NOMO-1 treated with dmso at 0.1 percent for 144 hours (cell line): ENCODE measurements around the gene LIF.
A peak's percentile ranks its signal among the peaks of the same experiment; 100 is the strongest.

ENCODE experiments used
- DNase-seq: peaks from one replicate; lab custom pipeline; 2025; ENCODE audit not compliant: unreplicated experiment; lab: John Stamatoyannopoulos, UW

LIF gene

DNA sequence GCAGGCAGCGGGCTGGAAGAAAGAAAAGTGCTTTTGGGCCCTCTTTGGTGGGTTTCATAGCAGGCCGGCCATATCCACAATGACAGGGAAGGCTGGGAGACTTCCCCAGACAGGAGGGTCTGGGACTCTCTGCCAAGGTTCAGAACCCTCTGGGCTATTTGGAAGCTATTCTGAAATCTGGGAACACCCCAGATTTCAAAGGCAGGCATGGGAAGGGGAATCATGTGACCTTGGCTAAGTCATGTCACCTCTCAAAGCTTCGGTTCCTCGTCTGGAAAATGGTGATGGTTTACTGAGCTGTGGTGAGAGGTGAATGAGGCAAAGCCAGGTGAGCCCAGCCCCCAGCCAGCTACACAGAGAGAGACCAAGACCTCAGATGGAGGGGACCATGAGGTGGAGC, 38.1 kb upstream of the LIF start:
- DNase-seq = no peak

- DNase-seq = no peak
Measured at GRCh38 chr22:30284172-30284571, 37.6 kb upstream of the LIF start.

- DNase-seq = no peak
Measured at GRCh38 chr22:30283342-30283741, 36.8 kb upstream of the LIF start.

DNA sequence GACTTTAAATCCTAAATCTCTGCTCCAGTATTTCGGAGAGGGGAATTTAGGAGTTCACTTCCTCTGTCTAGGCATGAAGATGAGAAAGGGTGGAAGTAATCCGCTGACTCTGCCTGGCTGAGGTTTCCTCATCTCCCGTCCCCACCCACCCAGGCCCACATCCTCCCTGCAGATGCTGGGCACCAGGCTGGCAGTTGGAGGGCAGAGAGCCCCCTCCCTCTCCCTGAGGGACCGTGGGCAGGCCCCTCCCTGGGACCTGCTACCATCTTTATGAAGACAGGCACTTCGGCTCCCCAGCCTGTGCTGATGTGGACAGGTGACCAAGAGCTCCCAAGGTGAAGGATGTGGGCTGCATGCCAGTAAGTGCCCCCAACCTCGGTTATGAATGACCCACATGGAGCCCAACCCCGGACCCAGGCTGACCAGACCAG, 36.1 kb upstream of the LIF start:
- DNase-seq = no peak

DNA sequence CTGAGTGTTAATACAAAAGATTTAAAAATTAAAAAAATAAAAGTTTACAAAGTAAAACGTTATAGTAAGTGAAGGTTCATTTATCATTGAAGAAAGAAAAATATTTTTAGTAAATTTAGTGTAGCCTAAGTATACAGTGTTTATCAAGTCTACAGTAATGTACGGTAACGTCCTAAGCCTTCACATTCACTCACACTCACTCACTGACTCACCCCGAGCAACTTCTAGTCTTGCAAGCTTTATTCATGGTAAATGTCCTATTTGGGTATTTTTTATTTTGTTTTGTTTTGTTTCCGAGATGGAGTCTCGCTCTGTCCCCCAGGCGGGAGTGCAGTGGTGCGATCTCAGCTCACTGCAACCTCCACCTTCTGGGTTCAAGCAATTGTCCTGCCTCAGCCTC, 33.9 kb upstream of the LIF start:
- no peak for DNase-seq

DNA sequence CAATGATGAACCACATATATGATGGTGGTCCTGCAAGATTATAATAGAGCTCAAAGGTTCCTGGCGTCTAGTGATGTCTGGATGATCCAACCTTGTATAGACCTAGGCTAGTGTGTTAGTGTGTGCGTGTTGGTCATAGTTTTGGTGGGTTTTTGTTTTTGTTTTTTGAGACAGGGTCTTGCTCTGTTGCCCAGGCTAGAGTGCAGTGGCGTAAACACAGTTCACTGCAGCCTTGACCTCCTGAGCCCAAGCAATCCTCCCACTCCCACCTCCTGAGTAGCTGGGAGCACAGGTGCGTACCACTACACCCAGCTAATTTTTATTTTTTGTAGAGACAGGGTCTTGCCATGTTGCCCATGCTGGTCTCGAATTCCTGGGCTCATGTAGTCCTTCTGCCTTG, 33.4 kb upstream of the LIF start:
- no peak for DNase-seq

DNA sequence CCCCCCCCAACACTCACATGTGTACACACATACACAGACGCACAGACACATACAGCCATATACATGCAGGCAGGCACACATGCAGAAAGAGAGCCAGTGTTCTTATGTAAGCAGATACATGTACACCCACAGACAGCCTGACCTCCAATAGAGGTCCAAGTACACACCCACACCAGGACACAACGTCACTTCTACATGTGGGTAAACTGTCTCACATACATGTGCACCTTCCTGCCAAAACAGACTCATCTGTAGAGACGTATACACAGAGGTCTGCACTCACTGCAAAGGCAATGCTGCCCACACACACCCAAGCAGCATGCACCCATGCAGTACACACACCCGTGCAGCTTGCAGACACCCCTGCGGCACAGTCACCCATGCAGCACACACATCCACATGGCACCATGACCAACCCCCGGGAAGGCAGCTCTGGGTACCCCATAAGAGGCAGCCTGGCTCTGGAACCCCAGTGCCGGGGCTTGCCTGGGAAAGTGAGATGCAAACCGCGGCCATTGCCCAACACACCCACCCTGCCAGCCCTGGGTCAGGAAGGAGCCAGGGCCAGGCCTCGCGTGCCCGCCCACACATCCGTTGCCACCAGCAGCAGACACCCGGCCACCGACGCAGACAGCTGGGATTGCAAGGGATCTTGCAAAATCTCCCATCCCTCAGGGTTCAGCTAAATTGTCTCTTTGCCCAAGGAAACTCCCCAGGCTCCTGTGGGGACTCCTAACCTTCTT, 32.7 kb upstream of the LIF start:
- peak; percentile 55 for DNase-seq

DNA sequence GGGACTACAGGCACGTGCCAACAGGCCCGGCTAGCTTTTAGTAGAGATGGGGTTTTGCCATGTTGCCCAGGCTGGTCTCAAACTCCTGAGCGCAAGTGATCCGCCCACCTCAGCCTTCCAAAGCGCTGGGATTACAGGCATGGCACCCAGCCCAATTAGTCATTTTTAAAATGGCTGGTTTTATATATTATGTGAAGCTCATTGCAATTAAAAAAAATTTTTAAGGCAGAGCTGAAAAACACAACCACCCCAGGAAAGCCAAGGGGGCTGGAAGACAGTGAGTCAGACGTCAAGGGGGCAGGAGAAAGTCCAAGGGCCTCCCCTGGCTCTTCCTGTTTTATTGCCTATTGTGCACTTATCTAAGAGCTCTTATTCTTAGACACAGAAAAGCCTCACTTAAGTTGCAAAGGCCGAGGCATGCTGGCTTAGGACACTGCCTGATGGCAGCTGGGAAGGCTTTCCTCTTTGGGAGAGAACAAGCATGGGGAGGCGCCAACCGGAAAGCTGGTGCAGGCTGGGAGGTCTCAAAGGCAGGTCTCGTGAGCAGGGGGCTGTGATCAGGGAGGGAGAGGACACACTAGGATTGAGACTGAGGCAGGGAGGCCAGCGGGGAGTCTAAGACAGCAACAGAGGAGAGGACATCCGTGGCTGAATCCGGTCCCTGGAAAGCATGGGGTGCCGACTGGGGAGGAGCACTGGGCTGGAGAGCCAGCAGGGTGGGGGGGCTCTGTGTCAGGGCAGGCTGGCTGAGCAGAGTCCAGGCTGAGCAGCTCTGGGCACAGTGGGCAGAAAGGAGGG, 31.2 kb upstream of the LIF start:
- DNase-seq = peak; percentile 23

- DNase-seq = no peak
Measured at GRCh38 chr22:30276039-30276438, 29.5 kb upstream of the LIF start.

DNA sequence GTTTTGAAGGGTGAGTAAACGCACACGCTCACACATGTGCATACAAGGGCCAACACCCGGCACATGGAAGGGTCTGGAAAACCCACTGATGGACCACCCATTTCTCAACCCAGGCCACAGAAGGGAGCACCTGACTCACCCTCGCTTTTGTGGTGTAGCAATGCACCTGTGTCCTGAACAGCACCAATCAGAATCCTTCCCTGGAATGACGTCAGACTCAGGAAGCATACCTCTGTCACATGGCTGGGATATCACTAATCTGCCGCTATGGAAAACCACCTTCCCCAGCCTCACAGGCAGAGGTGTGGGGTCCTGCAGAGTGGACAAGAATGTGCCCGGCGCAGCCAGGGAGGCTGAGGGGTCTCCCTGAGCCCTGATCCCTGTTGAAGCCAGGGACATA, 29.1 kb upstream of the LIF start:
- DNase-seq = no peak

GRCh38 chr22:30274437-30274812, 27.9 kb upstream of the LIF start:
- DNase-seq = no peak

- DNase-seq = no peak
Measured at GRCh38 chr22:30273711-30274436, 27.3 kb upstream of the LIF start.

DNA sequence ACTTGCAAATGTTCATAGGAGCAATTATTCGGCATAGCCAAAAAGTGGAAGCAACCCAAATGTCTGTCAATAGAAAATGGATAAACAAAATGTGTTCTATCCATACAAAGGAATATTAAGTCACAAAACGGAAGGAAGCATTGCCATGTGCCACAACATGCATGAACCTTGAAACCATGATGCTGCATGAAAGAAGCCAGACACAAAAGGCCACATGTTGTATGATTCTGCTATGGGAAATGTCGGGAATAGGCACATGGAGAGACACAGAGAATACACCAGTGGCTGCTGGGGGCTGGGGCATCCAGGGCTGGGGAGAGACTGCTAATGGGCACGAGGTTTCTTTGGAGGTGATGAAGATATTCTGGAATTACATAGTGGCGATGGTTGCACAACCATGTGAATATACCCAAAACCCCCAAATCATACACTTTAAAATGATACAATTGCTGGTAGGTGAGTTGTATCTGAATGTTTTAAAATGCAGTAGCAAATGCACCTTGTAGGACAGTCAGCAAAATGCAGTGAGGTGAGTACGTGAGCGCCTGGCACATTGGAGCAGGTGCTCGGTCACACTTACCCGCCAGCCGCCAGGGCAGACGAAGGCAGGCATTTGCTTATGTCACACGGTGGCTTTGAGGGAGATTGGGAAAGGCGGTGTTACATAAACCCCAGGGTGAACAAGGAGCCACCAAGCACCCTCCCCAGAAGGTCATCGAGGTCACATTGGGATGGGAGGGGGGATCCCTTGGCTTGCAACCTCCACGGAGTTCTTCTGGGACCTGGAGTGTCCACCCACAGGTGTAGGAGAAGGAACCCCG, 26.4 kb upstream of the LIF start:
- no peak for DNase-seq

DNA sequence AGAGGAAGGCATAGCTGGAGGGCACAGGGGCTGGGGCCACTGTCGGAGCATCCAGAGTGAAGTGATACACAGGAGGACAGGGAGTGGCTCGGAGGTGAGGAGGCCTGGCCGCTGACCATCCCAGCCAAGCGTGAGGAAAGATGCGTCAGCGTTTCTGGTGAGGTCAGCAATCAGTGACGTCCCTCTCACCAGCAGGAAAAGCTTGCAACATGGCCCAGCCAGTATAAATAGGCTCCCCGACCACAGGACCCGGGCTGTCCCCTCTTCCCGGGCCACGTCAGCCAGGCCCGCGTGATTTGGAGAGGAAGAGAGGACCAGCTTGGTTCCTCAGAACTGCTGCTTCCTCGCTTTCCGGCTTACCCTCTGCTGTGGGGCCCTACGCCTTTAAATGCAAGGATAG, 24.3 kb upstream of the LIF start:
- DNase-seq = peak; percentile 89

DNA sequence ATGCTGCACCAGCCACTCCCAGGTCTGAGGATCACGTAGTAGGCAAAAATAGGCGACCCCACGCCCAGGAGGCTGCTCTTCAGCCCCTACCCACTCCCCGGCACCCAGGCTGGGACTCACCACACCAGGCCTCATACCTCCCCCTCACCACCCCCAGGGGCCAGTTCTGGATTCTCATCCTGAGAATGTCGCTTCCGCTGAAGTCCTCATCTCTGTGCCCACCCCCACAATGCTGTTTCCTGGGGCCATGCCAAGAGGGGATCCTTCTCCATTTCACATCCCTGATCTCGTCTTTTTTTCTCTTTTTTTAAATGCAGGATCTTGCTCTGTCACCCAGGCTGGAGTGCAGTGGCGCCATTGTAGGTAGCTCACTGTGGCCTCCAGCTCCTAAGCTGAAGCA, 21.8 kb upstream of the LIF start:
- DNase-seq = no peak

DNA sequence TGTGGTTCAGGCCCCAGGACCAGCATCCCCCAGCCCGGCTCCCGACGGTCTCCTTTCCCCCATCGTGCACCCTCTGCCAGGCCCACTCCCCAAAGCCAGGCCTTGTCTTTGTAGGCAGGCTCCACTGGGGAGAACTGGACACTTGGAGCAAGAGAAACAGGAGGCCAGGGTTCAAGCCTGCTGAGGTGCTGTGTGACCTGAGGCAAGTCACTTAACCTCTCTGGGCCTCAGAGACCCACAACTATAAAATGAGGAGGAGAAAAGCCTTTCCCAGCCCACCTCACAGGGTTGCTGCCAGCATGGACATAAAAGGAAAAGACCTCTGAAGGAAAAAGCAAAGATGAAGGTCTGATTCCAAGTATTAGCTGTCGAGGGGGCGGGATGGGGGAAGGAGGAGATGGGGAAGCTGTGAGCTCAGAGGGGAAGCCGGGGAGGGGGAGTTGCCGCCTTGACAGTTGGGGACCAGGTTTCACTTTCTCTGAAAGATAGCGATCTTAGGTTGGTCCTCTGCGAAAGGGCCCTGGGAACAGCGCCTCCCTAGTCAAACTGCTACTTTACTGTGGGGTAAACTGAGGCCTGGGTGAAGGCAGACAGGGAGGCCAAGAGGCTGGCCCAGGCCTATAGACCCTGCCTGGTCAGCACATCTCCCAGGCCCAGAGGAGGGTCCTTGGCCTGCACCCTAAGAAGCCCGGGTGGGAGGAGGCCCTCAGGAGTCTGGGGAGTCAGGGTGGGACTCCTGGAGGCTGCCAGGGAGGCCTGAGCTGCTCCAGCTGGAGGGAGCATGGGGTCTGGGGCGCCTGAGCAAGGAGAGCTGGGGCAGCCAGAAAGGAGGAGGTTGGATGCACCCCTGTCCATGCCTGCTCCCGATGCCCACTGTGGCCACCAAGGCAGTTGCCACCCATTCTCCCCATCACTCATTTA, 21.1 kb upstream of the LIF start:
- DNase-seq = no peak

GRCh38 chr22:30266445-30267381, 20.2 kb upstream of the LIF start, which contains the start of gene OSM:
Gene OSM, minus strand, starts transcription at chr22:30266851. Its CDS starts 52 bp downstream, at chr22:30266799.
- peak; percentile 76 for DNase-seq

GRCh38 chr22:30265823-30266444, 19.4 kb upstream of the LIF start:
- peak; percentile 79 for DNase-seq
